ENCODE results near the gene REX1BD.
"Not testable (repeated sequence)": the region's sequence is repeated elsewhere in the genome, so short reads cannot be mapped to it uniquely, and the experiment has no call there.

REX1BD gene

DNA sequence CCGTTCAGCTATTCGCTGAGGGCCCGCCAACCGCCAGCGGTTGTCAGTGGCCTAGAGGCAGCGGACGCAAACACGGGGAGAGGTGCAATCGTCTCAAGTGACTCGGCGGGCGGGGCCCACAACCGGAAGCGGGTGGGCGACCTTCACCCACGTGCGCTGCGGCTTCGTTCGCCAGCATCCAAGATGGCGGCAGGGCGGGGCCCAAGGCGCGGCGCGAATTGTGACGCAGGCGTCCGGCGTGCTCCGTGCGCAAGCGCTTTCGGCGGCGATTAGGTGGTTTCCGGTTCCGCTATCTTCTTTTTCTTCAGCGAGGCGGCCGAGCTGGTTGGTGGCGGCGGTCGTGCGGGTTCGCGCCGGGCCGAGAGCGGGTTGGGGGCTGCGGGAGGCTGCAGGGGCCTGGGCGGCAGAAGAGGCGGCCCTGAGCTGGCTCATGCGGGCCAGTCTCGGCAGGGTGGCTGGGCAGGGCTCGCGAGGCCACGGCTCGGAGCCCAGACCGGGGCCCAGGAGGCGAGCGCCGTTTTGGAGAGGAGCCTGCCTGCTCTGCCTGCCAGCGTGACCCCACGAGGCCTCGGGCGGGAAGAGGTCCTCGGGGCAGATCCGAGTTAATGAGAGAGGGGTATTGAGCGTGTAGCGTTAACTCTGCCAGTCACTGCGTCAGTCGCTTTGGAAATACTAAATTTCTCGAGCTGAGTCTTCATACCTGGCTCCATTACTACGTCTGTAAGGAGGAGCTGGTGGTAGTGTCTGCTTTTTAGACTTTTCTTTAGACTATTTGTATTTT is 16.8 kb upstream of the REX1BD start, which contains the start of gene UBA52:
UBA52 (plus strand) TSS at position 294 of the 781 bp plus-strand sequence. CDS start 1,444 bp downstream, outside the sequence.
- DNase-seq, result peak; percentile 92

- DNase-seq, result no peak
Measured at GRCh38 chr19:18574691-18575291, 13.8 kb upstream of the REX1BD start.

DNA sequence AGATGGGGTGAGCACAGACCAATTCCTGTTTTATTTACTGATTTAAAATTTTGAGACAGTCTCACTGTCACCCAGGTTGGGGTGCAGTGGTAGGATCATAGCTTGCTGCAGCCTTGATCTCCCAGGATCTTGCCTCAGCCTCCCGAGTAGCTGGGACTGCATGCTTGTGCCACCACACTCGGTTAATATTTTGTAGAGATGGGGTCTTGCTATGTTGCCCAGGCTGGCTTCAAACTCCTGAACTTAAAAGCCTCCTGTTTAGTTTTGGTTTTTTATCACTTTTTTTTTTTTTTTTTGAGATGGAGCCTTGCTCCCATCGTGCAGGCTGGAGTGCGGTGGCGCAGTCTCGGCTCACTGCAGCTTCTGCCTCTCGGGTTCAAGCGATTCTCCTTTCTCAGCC is 12.2 kb upstream of the REX1BD start:
- DNase-seq, result no peak

DNA sequence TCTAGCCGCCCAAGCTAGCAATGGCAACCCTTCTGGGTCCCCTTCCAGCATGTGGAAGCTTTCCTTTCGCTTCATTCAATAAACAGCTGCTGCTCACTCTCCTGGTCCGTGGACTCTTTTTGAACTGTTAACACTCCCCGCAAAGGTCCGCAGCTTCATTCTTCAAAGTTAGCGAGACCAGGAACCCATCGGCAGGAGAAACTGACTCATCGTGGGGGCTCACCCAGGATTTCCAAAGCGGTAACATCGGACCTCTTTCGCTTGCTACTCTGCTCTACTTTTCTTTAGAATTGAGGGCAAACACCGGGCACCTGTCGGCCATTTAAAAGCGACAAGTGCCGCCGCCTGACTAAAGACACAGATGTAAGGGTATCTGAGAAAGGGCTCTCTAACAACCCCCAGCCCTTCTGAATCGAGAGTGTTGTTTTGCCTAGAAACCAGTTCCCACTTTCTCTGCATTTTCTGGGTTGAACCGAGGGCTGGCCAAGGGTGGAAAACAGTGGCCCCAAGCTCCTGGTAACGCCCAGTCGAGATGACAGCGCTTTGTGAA is 11.2 kb upstream of the REX1BD start:
- no peak for DNase-seq

DNA sequence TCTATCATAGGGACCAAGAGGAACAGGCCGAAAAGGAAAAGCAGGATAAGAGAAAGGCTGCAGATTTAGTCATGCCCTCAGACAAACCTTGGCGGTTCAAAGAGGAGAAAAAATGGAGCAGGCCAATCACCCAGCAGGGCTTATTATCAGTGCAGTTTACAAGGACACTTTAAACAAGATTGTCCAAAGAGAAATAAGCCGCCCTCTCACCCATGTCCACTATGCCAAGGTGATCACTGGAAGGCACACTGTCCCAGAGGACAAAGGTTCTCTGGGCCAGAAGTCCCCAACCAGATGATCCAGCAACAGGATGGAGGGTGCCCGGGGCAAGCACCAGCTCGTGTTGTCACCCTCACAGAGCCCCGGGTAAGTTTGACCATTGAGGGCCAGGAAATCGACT is 8.3 kb upstream of the REX1BD start:
- DNase-seq, result no peak

- DNase-seq, result no peak
Measured at GRCh38 chr19:18586306-18586705, 2.3 kb upstream of the REX1BD start.

- DNase-seq, result no peak
Measured at GRCh38 chr19:18587561-18587960, 1.0 kb upstream of the REX1BD start.

DNA sequence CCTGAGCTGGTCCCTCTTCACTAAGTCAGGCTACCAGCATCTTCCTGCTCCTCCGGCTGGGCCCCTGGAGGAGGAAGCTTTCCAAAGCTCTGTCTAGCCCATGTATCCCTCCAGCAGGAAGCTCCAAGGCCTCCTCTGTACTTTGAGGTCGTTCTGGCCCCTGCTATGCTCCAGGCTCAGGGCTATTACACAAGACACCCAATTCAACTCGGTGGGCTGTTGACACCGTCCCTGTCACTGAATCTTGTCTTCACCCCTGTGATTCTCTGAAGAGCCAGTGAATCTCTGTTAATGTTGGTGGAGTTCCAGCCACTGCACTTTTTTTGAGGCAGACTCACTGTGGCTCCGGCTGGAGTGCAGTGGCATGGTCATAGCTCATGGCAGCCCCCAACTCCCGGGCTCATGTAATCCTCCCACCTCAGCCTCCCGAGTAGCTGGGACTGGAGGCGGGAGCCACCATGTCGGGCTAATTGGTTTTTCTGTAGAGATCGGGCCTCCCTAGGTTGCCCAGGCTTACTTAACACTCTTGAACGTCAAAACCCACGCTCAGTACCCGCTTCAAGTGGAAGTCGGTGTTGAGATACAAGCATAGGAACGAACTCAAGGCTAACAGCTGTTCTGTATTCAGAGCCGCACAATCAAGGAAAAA is 512 bp upstream of the REX1BD start:
- no peak for DNase-seq

- DNase-seq, result no peak
Measured at GRCh38 chr19:18589380-18590272, 1.0 kb downstream of the REX1BD start.

DNA sequence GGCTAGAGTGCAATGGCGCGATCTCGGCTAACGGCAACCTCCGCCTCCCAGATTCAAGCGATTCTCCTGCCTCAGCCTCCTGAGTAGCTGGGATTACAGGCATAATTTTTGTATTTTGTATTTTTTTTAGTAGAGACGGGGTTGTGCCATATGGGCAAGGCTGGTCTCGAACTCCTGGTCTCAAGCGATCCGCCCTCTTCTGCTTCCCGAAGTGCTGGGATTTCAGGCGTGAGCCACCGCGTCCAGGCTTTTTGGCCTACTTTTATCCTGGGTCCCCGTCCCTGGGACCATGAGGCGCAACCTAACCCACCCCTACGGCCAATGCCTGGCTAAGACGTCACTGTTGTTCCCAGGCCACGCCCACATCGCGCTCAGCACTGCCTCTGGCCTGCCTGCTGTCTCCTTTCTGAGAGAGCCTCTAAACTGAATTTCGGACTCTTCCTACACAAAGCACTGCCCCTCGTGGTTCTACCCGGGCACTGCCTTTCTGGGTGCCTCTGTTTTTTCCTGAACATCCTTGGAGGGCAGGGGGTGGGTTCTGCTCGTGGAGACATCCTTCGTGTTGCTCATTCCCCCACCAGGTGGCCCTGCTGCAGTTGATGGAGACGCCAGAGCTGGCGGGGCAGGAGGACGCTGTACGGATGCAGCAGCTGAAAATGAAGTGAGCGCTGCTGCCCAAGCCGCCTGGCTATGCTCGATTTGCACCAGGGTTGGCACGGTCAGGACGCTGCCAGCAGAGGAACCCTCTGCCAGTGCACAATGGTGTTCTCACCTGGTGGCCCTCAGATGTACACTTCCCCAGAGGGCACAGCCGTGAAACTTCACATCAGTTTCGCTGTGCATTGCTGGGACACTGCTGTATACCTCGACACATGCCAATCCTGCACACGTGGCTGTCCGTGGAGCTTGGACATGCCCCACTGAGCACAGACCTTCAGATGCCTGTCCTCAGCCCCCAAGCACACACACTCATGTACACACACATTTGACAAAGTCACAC is 2.0 kb downstream of the REX1BD start:
- DNase-seq, result peak; percentile 76

- DNase-seq, result no peak
Measured at GRCh38 chr19:18591735-18592385, 3.3 kb downstream of the REX1BD start.

- DNase-seq, result not testable (repeated sequence)
Measured at GRCh38 chr19:18592732-18593131, 4.1 kb downstream of the REX1BD start.

- DNase-seq, result no peak
Measured at GRCh38 chr19:18593367-18594095, 4.9 kb downstream of the REX1BD start.

- DNase-seq, result peak; percentile 86
Measured at GRCh38 chr19:18594096-18594823, 5.7 kb downstream of the REX1BD start.

DNA sequence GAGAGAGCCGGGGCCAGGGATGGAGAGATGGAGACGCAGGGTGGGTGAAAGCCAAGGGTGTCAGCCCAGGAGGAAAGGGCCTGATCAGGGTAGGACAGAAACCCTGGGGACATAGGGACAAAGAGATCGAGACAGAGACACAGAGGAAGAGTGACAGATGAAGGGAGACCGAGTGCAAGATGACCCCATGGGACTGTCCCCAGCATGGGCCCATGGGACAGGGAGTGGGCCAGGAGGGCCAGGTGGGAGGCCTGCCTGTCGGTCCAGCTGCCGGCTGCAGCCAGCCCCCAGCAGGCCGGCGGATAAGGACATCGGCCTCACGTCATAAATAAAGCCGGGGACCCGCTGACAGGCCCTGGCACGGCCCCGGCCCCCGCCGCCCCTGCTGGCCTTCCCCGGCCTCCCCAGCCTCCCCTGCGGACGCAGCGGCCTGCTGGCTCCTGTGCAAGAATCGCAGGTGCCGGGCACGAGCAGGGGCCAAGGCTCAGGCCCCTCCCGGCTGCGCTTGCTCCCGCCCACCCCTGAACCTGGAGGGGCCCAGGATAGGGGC is 6.3 kb downstream of the REX1BD start:
- peak; percentile 64 for DNase-seq

- DNase-seq, result no peak
Measured at GRCh38 chr19:18595475-18595874, 6.9 kb downstream of the REX1BD start.

- DNase-seq, result no peak
Measured at GRCh38 chr19:18596752-18597157, 8.2 kb downstream of the REX1BD start.
